OCI-LY1 (cell line): ENCODE results near the gene EML2.

ENCODE experiments used
- CTCF ChIP-seq: fragments of 200-600 bp; sonication (generic), shearing (Covaris generic); IDR thresholded peaks from 2 replicates; pipeline ENCODE4 v1.5.1; 2017; ENCODE audit warnings: mild to moderate bottlenecking, antibody characterized with exemption, low read length, moderate library complexity, mixed read lengths
- EZH2 ChIP-seq: fragments of 200-600 bp; sonication (generic), shearing (Covaris generic); IDR thresholded peaks from 2 replicates; pipeline ENCODE4 v1.8.0; 2017; ENCODE audit warnings: borderline replicate concordance, mixed run types, mild to moderate bottlenecking, antibody characterized with exemption, low read length, moderate library complexity, mixed read lengths

GRCh38 chr19:45574526-45574925 is 64.7 kb downstream of the EML2 start:
- TF ChIP-seq EZH2 (no peak), CTCF (no peak)
